NK-92 treated with Interleukin-12 subunit alpha and Interleukin-12 subunit beta, amount 100 ng/mL, for 24 hours (cell line): ENCODE measurements around the gene LRRC25.
"Not testable (repeated sequence)": the region's sequence is repeated elsewhere in the genome, so short reads cannot be mapped to it uniquely, and the experiment has no call there.

Experiments
- DNase-seq: peaks from one replicate; lab custom pipeline; 2025; lab: John Stamatoyannopoulos, UW

Gene LRRC25

DNA sequence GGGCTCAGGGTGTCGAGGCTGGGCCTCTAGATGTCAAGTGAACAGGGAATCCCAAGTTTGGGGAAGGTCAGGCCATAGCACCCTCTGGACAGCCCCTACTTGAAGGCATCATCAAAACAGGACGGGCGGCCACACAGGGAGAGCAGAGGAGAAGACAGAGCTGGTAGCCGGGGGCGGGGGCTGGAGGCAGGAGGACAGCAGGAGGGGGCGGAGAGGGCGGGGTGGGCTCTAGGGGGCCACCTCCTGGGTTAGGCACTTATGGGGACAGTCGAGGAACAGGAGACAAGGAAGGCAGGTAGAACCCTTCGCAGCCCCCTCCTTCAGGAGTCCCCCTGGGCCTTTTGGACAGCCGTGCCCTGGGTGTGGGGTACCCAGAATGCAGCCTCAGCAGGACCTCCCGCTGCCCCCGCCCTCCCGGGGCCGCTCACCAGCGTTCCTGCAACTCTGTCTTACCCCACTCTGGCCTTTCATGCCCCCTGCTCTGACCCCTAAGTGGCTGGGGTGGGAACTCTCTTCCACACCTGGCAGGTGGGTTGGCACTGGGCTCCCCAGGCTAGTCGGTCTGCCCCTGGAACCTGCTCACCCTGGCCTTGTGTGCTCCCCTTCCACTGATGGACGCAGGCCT is 27.6 kb upstream of the LRRC25 start:
- no peak for DNase-seq

DNA sequence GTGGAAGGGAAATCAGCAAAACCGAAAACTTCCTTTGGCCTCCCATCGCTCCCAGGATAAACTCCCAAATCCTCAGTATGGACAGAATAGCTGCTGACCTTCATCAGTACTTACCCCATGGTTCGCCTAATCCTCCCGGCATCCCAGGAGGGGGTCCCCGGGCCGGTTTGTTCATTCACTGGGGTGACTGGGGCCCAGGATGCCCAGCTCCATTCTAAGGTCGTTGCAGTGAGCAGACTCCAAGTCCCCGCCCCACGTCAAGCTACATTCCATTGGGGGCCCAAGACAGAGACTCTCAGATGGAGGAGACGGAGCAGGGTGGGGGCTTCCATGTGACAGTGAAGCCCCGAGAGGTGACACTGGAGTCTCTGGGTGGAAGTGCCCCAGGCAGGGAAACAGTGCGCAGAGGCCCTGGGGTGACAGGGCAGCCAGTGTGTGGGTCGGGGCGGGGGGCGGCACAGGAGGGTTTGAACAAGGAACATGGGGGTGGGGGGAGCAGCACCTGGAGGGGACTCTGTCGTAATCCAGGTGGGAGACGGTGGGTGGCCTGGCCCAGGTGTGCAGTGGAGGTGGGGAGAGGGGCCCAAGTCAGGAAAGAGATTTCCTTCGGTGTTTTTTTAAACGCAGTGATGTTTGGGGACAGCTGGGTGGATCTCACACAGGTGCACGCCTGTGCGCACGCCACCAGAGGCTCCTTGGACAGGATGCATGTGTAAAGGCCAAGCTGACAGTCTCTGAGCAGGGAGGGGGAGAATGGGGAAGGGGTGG is 26.9 kb upstream of the LRRC25 start:
- no peak for DNase-seq

DNA sequence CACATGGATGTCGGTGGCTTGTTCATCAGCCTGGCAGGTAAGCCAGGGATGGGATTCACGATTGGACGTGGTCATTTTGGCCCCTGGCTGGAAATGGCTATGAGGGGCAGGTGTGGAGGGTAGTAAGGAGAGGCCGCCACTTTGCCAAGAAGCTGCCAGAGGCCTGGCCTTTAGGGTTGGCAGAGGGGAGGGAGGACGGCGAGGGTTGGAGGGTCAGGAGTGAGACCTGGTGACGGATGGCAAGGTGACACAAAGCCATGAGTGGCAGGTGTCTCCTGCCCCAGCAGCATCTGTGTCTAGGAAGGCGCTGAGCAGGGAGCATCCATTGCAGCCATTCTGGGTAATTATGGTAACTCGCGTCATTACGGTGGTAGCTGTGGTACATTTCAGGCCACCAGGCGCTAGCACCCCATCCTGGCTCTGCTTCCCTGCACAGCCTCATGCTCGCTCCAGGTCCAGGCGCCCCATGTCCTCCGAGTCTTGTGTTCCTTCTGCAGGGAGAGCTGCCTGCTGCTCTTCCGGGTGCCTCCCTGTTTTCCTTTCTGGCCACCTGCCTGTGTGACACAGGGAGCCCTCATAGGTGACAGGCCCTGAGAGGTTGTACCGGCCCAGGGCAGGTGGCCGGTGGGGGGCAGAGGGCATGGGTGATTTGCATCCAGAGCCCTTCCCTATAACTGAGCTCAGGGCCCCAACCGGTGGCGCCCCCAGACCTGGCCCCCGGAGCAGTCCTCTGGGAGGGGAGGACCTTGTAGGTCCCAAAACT is 26.0 kb upstream of the LRRC25 start:
- DNase-seq, result no peak

DNA sequence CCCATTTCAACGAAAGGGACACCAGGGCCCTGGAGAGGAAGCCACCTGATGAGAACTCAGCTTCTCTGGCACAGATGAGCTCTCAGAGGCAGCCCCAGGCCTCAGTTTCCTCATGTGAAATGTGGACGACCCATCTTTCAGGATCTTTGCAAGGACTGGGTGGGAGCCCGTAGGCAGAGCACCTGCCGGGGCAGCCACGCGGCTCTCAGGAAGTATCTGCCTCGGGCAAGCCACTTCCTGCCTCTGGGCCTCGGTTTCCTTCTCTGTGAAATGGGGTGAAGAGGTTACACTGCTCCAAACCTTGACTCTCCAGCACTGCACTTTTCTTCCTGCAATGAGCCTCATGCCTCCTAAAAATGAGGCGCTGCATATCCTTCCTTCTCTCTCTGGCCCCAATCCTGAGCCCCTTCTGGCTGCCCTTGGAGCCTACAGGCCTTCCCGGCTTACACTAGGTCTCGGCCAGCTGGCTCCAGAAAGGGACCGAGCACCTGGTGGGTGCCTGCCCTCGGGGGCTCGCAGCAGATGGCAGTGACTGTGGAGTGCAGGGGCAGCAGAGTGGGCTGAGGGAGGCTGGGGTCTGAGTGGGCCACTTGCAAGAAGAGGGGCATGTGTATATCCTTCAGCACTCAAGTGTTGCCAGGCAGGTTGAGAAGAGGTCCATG is 25.2 kb upstream of the LRRC25 start:
- peak; percentile 50 for DNase-seq

DNA sequence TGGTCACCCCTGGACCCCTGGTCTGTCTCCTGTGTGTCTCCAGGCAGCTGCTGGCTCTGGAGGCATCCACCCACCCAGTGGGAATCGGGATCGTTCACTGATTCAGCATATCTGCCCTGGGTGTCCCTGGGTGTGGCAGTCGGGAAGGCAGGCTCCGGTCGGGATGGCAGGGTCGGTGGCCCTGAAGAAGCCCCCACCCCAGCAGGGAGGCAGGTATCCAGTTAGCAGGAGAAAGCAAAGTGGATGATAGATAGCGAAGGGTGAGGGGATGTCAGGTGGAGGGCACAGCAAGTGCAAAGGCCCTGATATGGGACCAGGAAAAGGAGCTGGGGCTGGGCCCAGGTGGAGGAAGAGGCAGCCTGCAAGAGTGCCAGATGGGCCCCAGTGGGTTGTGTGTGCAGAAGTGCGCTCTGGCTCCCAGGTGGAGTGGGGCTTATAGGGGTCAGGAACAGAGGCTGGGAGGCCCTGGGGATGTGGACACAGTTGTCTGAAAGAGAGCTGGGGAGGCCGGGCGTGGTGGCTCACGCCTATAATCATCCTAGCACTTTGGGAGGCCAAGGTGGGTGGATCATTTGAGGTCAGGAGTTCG is 24.0 kb upstream of the LRRC25 start:
- no peak for DNase-seq

DNA sequence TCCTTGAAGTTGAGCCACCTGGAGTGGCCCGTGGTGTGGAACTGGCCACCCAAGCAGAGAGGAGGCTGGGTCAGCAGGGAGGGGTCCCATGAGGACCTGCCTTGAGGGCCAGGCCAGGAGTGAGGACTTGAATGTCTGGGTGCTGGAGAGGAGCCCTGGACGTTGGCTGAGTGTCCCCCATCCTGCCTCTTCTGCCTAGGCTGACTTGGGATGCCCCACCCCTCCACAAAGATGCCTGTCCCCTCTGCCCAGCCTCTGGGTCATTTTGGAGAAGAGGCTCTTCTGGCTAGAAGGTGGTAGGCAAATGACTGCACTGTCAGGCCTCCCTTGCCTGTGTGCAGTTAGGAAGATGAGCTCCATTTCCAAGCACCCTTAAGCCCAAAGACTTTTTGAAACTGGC is 23.5 kb upstream of the LRRC25 start:
- no peak for DNase-seq

DNA sequence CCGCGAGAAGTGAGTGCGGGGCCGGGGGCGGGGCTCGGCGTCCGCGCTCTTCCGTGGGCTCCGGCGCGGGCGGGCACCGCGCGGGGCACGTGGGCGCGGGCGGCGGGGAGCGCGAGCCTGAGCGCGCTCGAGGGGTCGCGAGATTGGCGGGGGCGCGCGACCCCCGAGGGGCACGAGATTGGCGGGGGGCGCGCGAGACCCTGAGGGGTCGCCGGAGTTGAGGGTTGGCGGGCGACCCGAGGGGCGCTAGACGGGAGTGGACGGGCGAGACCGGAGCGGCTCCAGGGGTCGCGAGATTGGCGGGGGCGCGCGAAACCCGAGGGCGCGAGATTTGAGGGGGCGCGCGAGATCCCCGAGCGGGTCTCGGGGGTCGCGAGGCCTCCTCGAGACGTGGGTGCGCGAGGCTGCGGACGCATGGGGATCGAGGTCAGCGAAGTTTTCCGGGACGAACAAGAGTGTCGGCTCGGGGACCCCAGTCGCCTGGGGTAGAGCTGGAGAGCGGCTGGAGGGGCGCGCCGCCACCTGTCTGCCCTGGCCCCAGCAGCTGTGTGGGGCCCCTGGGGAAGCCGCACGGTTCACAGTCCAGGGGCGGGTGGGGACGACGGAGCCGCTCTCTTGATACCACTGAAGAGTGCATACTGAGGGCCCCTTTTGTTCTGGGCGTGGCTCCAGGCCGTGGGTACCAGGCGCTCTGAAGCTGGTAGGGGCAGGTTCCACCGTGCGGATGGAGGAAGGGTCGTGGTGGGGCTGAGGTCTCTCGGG is 22.5 kb upstream of the LRRC25 start:
- DNase-seq, result peak; percentile 43

DNA sequence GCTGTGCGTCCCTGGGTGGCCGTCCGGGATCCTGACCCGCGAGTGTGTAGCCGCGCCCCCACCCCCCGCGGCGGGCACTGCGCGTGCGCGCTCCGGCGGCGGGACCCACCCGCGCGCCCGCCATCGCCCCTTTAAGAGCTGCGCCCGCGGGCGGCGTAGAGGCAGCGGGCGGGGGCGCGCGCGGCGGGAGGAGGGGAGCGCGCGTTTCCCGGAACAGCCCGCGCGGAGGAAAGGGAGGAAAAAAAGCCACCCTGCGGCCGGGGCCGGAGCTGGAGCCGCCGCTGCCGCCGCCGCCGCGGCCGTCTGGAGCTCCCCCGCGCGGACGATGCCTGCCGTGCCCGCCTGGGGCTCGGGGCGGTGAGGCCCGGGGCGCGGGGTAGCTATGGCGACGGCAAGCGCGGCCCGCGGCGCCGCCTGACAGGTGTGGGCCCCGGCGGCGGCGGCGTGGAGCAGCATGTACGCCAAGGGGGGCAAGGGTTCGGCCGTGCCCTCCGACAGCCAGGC is 21.8 kb upstream of the LRRC25 start, which contains the start of gene SSBP4:
SSBP4 (plus strand) TSS at position 204 of the 504 bp plus-strand sequence; CDS start at position 455, 251 bp downstream.
- DNase-seq, result peak; percentile 63

DNA sequence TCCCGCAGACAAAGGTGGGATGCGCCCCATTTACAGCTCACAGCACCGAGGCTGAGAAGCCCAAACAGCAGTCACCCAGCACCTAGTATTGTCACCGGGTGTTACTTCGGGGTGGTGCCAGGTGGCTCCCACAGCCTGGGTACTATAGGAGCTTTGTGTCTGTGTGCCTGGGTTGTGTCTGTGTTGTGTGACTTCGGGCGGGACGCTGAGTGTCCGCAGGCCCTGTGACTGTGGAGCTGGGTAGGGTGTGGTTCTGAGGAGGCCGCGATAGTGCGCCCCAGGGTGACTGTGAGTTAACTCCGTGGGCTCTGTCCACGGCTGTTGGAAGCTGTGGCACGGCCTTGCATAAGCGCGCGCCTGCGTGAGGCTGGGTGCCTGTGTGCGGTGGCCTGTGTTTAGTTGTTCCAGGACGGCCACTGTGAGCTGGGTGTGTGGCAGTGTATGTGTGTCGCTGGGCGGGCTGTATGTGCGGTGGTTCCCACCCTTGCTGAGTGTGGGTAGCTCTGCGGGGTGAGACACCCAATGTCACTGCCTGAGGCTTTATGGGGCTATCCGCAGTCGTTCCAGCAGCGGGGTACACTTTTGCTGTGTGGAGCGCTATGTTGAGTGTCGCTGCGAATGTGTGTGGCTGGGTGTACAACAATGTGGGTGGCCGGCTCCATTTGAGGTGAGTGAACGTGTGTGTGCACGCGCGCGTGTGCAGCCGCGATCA is 21.2 kb upstream of the LRRC25 start:
- no peak for DNase-seq

DNA sequence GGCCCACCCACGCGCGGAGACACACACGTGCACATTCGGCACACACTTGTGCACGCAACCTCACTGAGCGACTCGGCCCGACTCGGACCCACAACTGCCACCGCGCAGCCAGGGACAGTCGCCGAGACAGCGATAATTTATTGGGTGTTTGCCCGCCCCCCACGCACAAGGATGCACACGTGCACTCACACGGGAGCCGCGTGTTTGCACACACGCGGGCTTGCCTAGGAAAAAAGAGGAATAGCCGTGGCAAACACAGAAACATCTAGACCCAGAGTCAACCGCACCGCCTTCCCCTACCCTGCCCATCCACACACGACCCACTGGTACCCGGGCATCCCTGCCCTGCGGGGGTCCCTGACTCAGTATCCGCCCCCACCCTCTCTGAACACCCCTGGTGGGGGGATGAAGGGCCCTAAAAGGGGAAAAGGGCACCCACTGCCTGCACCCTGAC is 20.6 kb upstream of the LRRC25 start:
- no peak for DNase-seq

DNA sequence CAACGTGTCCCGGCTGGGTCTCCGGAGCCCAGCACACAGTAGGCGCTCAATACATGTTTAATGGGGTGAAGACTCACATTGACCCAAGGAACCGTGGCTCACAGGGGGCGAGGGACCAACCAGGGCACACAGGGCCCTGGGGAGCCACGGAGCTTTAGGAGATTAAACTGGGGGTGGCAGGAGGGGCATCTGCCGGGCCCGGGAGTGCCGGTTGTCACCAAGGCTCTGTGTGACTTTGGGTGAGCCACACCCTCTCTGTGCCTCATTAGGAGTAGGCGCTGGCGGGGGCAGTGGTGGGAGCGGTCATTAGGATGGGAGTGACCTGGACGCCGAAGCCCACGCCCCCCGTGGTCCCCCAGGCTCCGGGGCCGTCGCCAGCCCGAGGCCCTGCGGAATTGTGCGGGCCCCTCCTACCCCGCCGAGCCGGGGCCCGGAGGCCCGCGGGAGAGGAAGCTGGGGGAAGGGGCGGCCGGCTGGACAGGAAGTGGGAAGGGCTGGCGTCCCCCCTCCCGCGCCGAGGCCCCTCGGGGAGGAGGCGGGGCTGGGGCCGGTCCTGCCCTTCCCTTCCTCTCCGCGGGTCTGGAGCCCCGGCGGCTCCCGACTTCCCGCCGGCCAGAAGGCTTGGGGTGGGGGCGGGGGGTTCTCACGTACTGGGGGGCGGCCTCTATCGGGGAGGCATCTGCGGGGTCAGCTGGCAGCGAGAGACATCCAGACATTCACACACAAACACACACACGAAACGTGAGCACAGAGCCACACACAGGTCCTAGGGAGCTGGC is 20.0 kb upstream of the LRRC25 start:
- no peak for DNase-seq

DNA sequence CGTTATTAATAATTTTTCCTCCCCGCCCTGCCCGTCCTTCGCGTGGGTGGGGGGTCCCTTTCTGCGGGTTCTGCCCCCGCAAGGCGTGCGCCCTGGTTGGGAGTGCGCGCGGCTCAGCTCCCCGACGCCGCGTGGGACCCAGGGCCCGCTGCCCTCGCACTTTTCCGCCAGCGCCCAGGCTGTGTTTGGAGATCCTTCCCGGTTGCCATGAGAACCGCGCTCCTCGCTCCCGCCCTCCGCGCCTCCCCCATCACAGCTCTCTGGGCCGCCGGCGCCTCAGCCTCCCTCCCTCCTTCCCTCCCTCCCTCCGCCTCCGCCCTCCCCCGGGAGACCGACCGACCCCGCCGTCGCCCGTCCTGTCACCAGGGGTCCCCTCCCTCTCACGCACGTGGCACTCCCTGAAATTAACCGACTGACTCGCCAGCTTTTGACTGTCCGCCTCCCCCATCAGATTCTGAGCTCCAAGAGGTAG is 19.4 kb upstream of the LRRC25 start:
- DNase-seq, result no peak

DNA sequence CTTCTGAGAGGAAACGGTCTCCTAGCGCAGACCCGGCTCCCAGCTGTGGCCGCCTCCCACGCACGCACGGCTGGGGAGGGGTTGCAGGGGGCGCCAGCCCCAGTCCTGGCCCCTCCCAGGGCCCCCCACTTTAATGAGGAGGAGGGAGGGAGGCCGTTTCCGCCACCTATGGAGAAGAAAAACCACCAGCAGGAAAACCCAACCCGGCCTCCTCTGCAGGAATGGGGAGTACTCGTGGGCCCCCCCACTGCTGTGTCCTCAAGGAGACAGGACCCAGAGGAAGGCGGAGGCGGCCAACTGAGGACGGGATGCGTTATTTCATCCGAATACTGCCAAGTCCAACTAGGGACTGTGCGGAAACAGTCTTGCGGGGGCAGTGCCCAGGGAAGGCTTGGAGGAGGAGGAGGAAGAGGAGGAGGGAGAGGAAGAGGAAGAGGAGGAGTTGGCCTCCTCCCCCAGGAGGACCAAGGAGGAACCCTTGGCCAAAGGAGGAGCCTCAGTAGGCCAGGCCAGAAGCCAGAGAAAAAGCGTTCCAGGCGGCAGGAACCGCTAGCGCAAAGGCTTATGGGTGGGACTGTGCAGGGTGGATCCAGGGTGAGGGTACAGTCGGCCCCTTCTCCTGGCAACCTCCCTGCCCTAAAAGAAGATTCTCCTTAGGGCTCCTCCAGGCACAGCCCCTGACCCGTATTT is 17.9 kb upstream of the LRRC25 start:
- no peak for DNase-seq

DNA sequence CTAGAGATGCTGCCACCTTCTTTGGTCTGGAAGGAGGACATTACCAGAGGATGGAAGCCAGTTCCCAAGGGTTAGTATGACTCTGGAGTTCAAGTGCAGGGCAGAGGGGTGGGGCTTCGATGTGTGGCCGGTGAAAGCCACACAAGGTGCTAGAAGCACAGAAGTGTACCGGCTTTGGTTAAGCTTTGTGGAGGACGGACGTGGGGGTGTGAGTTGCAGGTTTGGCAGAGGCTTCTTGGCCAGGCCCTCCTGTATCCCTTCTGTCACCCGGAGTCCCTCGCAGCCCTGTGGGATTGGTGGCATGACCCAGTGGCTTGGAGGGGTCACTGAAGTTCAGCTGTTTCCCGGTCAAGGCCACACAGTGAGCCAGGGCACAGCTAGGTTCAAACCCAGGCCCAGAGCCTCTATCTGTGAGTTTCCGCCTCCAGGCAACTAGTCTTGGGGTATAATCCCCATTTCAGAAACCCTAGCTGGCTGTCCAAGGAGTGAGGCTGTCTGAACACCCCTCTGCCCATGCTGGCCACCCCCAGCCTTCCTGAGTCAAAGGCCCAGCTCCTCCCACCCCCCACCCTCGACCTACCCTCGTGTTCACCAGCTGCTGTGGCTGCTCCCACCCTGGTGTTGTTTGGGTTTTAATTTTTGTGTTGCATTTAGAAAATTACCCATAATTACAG is 17.2 kb upstream of the LRRC25 start:
- peak; percentile 20 for DNase-seq

DNA sequence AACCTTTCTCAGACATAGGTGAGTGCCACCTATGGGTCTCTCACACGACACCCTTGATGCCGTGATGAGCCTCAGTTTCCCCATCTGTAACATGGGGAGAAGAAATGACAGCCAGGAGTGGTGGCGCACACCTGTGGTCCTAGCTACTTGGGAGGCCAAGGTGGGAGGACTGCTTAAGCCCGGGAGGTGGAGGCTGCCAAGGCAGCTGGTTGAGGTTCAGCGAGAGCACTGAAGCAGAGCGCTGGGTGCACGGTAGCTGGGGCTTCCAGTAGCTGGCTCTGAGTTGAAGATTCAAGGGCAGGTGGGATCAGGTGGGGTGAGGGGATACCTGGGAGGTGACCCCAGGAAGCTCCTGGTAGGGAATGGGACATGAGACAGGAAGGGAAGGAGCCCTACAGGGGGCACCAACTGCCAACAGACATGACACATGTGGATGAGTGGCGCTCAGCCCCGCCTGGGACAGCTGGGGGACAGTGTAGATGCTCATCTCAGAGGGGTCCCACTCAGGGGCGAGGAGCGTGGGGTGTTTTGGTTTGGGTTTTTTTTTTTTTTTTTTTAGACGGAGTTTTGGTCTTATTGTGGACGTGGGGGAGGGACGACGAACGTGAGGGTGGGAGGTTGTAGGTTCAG is 15.3 kb upstream of the LRRC25 start:
- no peak for DNase-seq

DNA sequence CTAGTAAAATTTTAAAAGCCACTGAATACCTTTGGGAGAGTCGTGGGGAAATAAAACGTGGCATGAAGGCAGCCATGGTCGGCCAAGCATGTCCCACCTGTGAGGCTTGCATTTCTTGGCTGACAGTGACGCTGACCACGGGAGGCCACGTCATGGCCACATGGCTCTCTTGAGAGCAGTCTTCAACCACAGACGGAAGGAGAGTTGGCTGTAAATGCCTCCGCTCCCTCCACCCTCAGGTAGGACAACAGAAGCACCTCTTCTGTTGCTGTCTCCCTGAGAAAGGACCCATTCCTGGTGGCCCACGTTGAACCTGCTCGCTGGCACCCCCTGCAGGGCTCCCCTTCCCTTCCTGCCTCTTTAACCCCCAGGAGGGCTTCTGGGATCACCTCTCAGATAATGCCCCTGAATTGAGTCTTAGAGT is 10.6 kb upstream of the LRRC25 start:
- no peak for DNase-seq

DNA sequence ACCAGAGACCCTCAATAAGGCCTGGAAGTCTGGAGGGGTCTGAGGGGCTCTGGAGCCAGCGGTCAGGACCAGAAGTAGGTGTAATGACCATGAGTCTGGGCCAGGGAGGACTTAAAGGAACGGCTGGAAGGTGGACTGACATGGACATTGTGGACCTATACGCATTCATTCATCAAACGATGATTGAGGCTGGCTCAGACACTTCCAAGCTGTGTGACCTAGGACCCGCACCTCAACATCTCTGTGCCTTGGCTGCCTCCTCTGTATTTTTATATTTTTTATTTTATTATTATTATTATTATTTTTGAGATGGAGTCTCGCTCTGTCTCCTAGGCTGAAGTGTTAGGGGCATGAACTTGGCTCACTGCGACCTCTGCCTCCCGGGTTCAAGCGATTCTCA is 9.3 kb upstream of the LRRC25 start:
- no peak for DNase-seq

DNA sequence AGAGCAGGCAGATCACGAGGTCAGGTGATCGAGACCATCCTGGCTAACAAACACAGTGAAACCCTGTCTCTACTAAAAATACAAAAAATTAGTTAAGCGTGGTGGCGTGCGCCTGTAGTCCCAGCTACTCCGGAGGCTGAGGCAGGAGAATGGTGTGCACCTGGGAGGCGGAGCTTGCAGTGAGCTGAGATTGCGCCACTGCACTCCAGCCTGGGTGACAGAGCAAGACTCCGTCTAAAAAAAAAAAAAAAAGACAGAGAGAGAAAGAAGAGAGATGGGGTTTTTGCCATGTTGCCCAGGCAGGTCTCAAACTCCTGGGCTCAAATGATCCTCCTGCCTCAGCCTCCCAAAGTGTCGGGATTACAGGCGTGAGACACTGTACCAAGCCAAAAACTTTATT is 8.3 kb upstream of the LRRC25 start:
- DNase-seq, result not testable (repeated sequence)
